WTC11 (cell line): ENCODE data around the gene NOL9. TPM values are rescaled to one million over a fixed set of nuclear protein-coding genes. Genes with fewer than 3 reads are reported as not detected.

Experiments
- ATAC-seq: fragments of 200-7000 bp; cut with Tn5 transposase; 2 replicates; pipeline ENCODE4 v1.10.0; 2021; ENCODE audit warnings: mild to moderate bottlenecking, moderate library complexity
- CTCF ChIA-PET: fragments of 300-600 bp; sonication (Branson Sonifier 250); formaldehyde crosslinking; loops from one replicate; lab custom pipeline; 2021; ENCODE audit warnings: antibody characterized with exemption; lab: Charles Lee
- POLR2A ChIA-PET: fragments of 350-600 bp; sonication (Branson Sonifier 250); formaldehyde crosslinking; loops from one replicate; lab custom pipeline; 2021; ENCODE audit warnings: antibody characterized with exemption; lab: Charles Lee
- DNase-seq: peaks from one replicate; pipeline ENCODE4 v3.0.0; 2021; ENCODE audit warnings: low spot score
- H3K27ac Mint-ChIP-seq: 2 replicates; pipeline ENCODE4 v1.8.0; 2021; ENCODE audit warnings: mixed read lengths
- H3K27me3 Mint-ChIP-seq: 2 replicates; pipeline ENCODE4 v1.8.0; 2021; ENCODE audit warnings: low read depth, mild to moderate bottlenecking, moderate library complexity, mixed read lengths
- H3K36me3 Mint-ChIP-seq: 2 replicates; pipeline ENCODE4 v1.8.0; 2021; ENCODE audit warnings: mixed read lengths
- H3K4me1 Mint-ChIP-seq: 2 replicates; pipeline ENCODE4 v1.8.0; 2022; ENCODE audit warnings: mixed read lengths
- H3K4me3 Mint-ChIP-seq: 2 replicates; pipeline ENCODE4 v1.8.0; 2021; ENCODE audit warnings: mild to moderate bottlenecking, moderate library complexity, mixed read lengths
- H3K9me3 Mint-ChIP-seq: 2 replicates; pipeline ENCODE4 v1.8.0; 2021; ENCODE audit warnings: mixed read lengths
- ARID4B ChIP-seq: sonication (generic); formaldehyde crosslinking; IDR thresholded peaks from 2 replicates; pipeline ENCODE4 v1.8.0; 2023; ENCODE audit warnings: missing genetic modification reagents, mild to moderate bottlenecking, borderline replicate concordance
- ERG ChIP-seq: fragments of 250-450 bp; sonication (Bioruptor Pico); IDR thresholded peaks from 2 replicates; pipeline ENCODE4 v1.8.0; 2021; ENCODE audit warnings: mild to moderate bottlenecking
- ESRRA ChIP-seq: sonication (generic); formaldehyde crosslinking; IDR thresholded peaks from 2 replicates; pipeline ENCODE4 v1.8.1; 2022; ENCODE audit warnings: mild to moderate bottlenecking, missing genetic modification reagents, borderline replicate concordance
- GRHL2 ChIP-seq: fragments of 250-450 bp; sonication (Bioruptor Pico); IDR thresholded peaks from 2 replicates; pipeline ENCODE4 v1.8.0; 2022; ENCODE audit warnings: mild to moderate bottlenecking, moderate library complexity; ENCODE audit not compliant: insufficient replicate concordance, severe bottlenecking
- NFYB ChIP-seq: sonication (generic); formaldehyde crosslinking; conservative IDR thresholded peaks from 2 replicates; pipeline ENCODE4 v1.8.0; 2022; ENCODE audit warnings: low read depth, missing genetic modification reagents
- OVOL2 ChIP-seq: fragments of 250-450 bp; sonication (Bioruptor Pico); IDR thresholded peaks from 2 replicates; pipeline ENCODE4 v1.9.0; 2021; ENCODE audit warnings: mild to moderate bottlenecking, borderline replicate concordance
- PRDM15 ChIP-seq: sonication (generic); formaldehyde crosslinking; IDR thresholded peaks from 2 replicates; pipeline ENCODE4 v1.8.0; 2022; ENCODE audit warnings: missing genetic modification reagents
- PREB ChIP-seq: sonication (generic); formaldehyde crosslinking; IDR thresholded peaks from 2 replicates; pipeline ENCODE4 v1.8.1; 2022; ENCODE audit warnings: mild to moderate bottlenecking, missing genetic modification reagents, moderate library complexity, borderline replicate concordance
- STAT6 ChIP-seq: sonication (generic); formaldehyde crosslinking; conservative IDR thresholded peaks from 2 replicates; pipeline ENCODE4 v1.8.1; 2023; ENCODE audit warnings: mild to moderate bottlenecking, low read depth, missing genetic modification reagents, moderate library complexity
- TEAD1 ChIP-seq: sonication (generic); formaldehyde crosslinking; IDR thresholded peaks from 2 replicates; pipeline ENCODE4 v1.8.0; 2022; ENCODE audit warnings: mild to moderate bottlenecking, missing genetic modification reagents
- ZBTB21 ChIP-seq: sonication (generic); formaldehyde crosslinking; IDR thresholded peaks from 2 replicates; pipeline ENCODE4 v1.8.1; 2023; ENCODE audit warnings: mild to moderate bottlenecking, missing genetic modification reagents, borderline replicate concordance
- ZNF232 ChIP-seq: sonication (generic); formaldehyde crosslinking; IDR thresholded peaks from 2 replicates; pipeline ENCODE4 v1.8.0; 2022; ENCODE audit warnings: mild to moderate bottlenecking, missing genetic modification reagents
- total RNA-seq: library from RNA; stranded (reverse); gene quantifications from 3 replicates; pipeline ENCODE4 v1.2.3, GENCODE V29; 2021

NOL9 gene
- total RNA-seq, 1 experiment from 2014 or later: 37.4 TPM

- DNase-seq (no peak), ATAC-seq (no peak)
Observed at GRCh38 chr1:6588893-6589520, 34.7 kb upstream of the NOL9 start.

GRCh38 chr1:6588128-6588892, 34.0 kb upstream of the NOL9 start:
- peaks cover 3% of the 10 kb centered on the region; the same call in 1 of the 2 replicates for H3K4me1 Mint-ChIP-seq
- no peak overlapping the region for H3K27ac Mint-ChIP-seq
- CTCF ChIA-PET: interaction anchor here (0.8 to 1.5 kb wide), 4 partner anchors 9 to 58 kb away, joined by 3 to 4 read pairs (median 3); partner anchors contain the start of gene ZBTB48
- H3K27me3 Mint-ChIP-seq: no peaks in the 10 kb centered on the region
- no peak for TF ChIP-seq ERG
- no peak for TF ChIP-seq STAT6 (CRISPR knock-in tag)
- no peak for TF ChIP-seq ZNF232 (CRISPR knock-in tag)
- no peak for TF ChIP-seq ARID4B
- no peak for TF ChIP-seq NFYB (CRISPR knock-in tag)
- no peak for TF ChIP-seq OVOL2 (CRISPR knock-in tag)
- TF ChIP-seq ESRRA (CRISPR knock-in tag): no peak
- no peak for TF ChIP-seq PRDM15 (CRISPR knock-in tag)
- TF ChIP-seq, all 79 proteins: peak for 0
- POLR2A ChIA-PET: interaction anchor here (0.9 kb wide), 1 partner anchor 8 kb away, joined by 3 read pairs; no protein-coding TSS in a partner anchor
- Mint-ChIP-seq H3K9me3 (no peaks in the 10 kb centered on the region), H3K36me3 (peaks cover 6% of the 10 kb centered on the region; the same call in 1 of the 2 replicates), H3K4me3 (no peak overlapping the region)
- no peak for DNase-seq
- ATAC-seq: no peak

More at GRCh38 chr1:6588893-6589520, 34.7 kb upstream of the NOL9 start:
- TF ChIP-seq TEAD1 (CRISPR knock-in tag): no peak
- TF ChIP-seq ZBTB21 (CRISPR knock-in tag): no peak
- no peak for TF ChIP-seq PREB
- no peak for TF ChIP-seq GRHL2 (CRISPR knock-in tag)
- Mint-ChIP-seq H3K4me3 (no peak overlapping the region), H3K36me3 (peaks cover 9% of the 10 kb centered on the region), H3K27ac (no peak overlapping the region; the same call in 1 of the 2 replicates), H3K27me3 (no peaks in the 10 kb centered on the region), H3K4me1 (peaks cover 3% of the 10 kb centered on the region; the same call in 1 of the 2 replicates), H3K9me3 (no peaks in the 10 kb centered on the region)
- POLR2A ChIA-PET: interaction anchor here (0.9 kb wide), 1 partner anchor 8 kb away, joined by 3 read pairs; no protein-coding TSS in a partner anchor
- CTCF ChIA-PET: interaction anchor here (0.8 to 1.5 kb wide), 3 partner anchors 9 to 58 kb away, joined by 3 read pairs; partner anchors contain the start of gene ZBTB48
